Loucy (cell line): ENCODE data around the gene TCF7L2.

ENCODE experiments used
- EZH2phosphoT487 ChIP-seq: fragments of 200-600 bp; IDR thresholded peaks from 2 replicates; pipeline ENCODE4 v1.6.1; 2018; ENCODE audit warnings: antibody characterized with exemption, mild to moderate bottlenecking, moderate library complexity, borderline replicate concordance
- TF ChIP-seq, protein P1 (sequence below): fragments of 200-600 bp; sonication (generic); conservative IDR thresholded peaks from 2 replicates; pipeline ENCODE4 v1.5.1; 2014; ENCODE audit warnings: mild to moderate bottlenecking, antibody characterized with exemption, low read length

DNA sequence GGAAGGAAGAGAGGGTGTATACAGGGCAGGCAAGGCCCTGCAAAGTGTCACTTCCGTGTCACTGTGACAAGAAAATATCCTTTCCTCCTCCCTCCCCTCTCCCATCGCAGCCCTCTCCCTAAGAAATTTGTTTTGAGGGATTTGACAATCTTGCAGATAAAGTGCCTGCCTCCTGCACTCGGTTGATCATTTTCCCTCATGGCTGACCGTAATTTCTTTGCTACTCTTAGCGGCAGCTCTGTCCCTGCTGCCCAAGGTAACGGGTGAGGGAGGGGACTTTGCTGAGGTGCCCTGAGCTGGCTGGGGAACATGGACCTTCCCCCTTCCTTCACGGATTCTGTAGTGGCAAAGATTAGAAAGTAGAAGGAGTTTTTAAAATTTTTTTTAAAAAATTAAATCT is 179.1 kb downstream of the TCF7L2 start:
- TF ChIP-seq, protein P1, sequence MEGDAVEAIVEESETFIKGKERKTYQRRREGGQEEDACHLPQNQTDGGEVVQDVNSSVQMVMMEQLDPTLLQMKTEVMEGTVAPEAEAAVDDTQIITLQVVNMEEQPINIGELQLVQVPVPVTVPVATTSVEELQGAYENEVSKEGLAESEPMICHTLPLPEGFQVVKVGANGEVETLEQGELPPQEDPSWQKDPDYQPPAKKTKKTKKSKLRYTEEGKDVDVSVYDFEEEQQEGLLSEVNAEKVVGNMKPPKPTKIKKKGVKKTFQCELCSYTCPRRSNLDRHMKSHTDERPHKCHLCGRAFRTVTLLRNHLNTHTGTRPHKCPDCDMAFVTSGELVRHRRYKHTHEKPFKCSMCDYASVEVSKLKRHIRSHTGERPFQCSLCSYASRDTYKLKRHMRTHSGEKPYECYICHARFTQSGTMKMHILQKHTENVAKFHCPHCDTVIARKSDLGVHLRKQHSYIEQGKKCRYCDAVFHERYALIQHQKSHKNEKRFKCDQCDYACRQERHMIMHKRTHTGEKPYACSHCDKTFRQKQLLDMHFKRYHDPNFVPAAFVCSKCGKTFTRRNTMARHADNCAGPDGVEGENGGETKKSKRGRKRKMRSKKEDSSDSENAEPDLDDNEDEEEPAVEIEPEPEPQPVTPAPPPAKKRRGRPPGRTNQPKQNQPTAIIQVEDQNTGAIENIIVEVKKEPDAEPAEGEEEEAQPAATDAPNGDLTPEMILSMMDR: no peak
- TF ChIP-seq EZH2phosphoT487: no peak
